ENCODE data around the gene KRTAP1-4. TPM values are rescaled to one million over a fixed set of nuclear protein-coding genes. Genes with fewer than 3 reads are reported as not detected.
"Not testable (repeated sequence)": the region's sequence is repeated elsewhere in the genome, so short reads cannot be mapped to it uniquely, and the experiment has no call there.

KRTAP1-4 gene
- total RNA-seq, 1 experiment from 2014 or later: not detected

- DNase-seq: no peak
- Histone ChIP-seq H3K9me3 (ENCODE audit: insufficient read depth, low read depth) (peaks cover 4% of the 10 kb centered on the region; the same call in 1 of the 2 replicates), H3K79me2 (ENCODE audit: low read depth) (no peaks in the 10 kb centered on the region), H3K27ac (0 out of 2 replicates have a peak overlapping the region, but pooled peaks have one; percentile 21), H3K4me3 (no peak overlapping the region), H3K4me1 (replicated peaks; ENCODE audit: insufficient read depth) (peaks cover 12% of the 10 kb centered on the region), H3K9me2 (ENCODE audit: insufficient read depth) (no peaks in the 10 kb centered on the region), H3K4me2 (peak overlapping the region; percentile 26), H4K20me1 (ENCODE audit: insufficient read depth) (no peaks in the 10 kb centered on the region), H3K36me3 (ENCODE audit: low read depth) (no peaks in the 10 kb centered on the region), H3K27me3 (ENCODE audit: insufficient read depth, low read depth) (no peaks in the 10 kb centered on the region), H3F3A (ENCODE audit: insufficient read depth, low read depth) (no peaks in the 10 kb centered on the region; the same call in 1 of the 2 replicates), H2AFZ (no peak overlapping the region)
- intact Hi-C loops (cut with micrococcal nuclease; ENCODE audit: unreplicated experiment): no loop called here
- BruUV-seq (replicated peaks): no TSS peak
- POLR2A ChIA-PET (ENCODE audit: unreplicated experiment): no interaction called here
- no peak for TF ChIP-seq EZH2 (IDR thresholded peaks at IDR 0.05; ENCODE audit: low read depth)
- TF ChIP-seq CTCF (conservative IDR thresholded peaks at IDR 0.05): no peak
- CTCF ChIA-PET: no interaction called here
These were observed 27.2 kb downstream of the KRTAP1-4 start for GRCh38 chr17:41002814-41003213.

- peaks cover 11% of the 10 kb centered on the region for H3K4me1 ChIP-seq (replicated peaks; ENCODE audit: insufficient read depth)
- CTCF ChIA-PET: no interaction called here
- H4K20me1 ChIP-seq (ENCODE audit: insufficient read depth): no peaks in the 10 kb centered on the region
- TF ChIP-seq CTCF (conservative IDR thresholded peaks at IDR 0.05): no peak
- no peak for TF ChIP-seq EZH2 (IDR thresholded peaks at IDR 0.05; ENCODE audit: low read depth)
- POLR2A ChIA-PET (ENCODE audit: unreplicated experiment): no interaction called here
- DNase-seq: no peak
- H3K9me2 ChIP-seq (ENCODE audit: insufficient read depth): no peaks in the 10 kb centered on the region
- no peak overlapping the region for H3K4me3 ChIP-seq
- no peak overlapping the region for H2AFZ ChIP-seq
- no peaks in the 10 kb centered on the region for H3K27me3 ChIP-seq (ENCODE audit: insufficient read depth, low read depth)
- peaks cover 4% of the 10 kb centered on the region; the same call in 1 of the 2 replicates for H3K9me3 ChIP-seq (ENCODE audit: insufficient read depth, low read depth)
- no peaks in the 10 kb centered on the region for H3K79me2 ChIP-seq (ENCODE audit: low read depth)
- no TSS peak for BruUV-seq (replicated peaks)
- no peaks in the 10 kb centered on the region for H3K36me3 ChIP-seq (ENCODE audit: low read depth)
- H3K4me2 ChIP-seq: no peak overlapping the region
- intact Hi-C loops (cut with micrococcal nuclease; ENCODE audit: unreplicated experiment): no loop called here
- no peaks in the 10 kb centered on the region; the same call in 1 of the 2 replicates for H3F3A ChIP-seq (ENCODE audit: insufficient read depth, low read depth)
- H3K27ac ChIP-seq: no peak overlapping the region
These were observed 28.2 kb downstream of the KRTAP1-4 start for GRCh38 chr17:41001795-41002194.

GRCh38 chr17:40999563-40999962, 30.4 kb downstream of the KRTAP1-4 start, which contains the start of gene KRTAP3-2:
Gene KRTAP3-2, minus strand, starts transcription at chr17:40999906. Its CDS starts 53 bp downstream, at chr17:40999853.
- H3K79me2 ChIP-seq (ENCODE audit: low read depth); H3K27me3 ChIP-seq (ENCODE audit: insufficient read depth, low read depth); H3K4me2 ChIP-seq; H3K9me3 ChIP-seq (ENCODE audit: insufficient read depth, low read depth); H4K20me1 ChIP-seq (ENCODE audit: insufficient read depth); H3K36me3 ChIP-seq (ENCODE audit: low read depth); CTCF ChIA-PET; H3F3A ChIP-seq (ENCODE audit: insufficient read depth, low read depth); intact Hi-C loops (cut with micrococcal nuclease; ENCODE audit: unreplicated experiment); DNase-seq; POLR2A ChIA-PET (ENCODE audit: unreplicated experiment); H3K9me2 ChIP-seq (ENCODE audit: insufficient read depth); BruUV-seq (replicated peaks); H3K27ac ChIP-seq; H3K4me3 ChIP-seq: not testable (repeated sequence)
- Histone ChIP-seq H2AFZ (0 out of 2 replicates have a peak within 1 kb of the TSS, but pooled peaks have one; percentile 1), H3K4me1 (replicated peaks; ENCODE audit: insufficient read depth) (peaks cover 11% of the 10 kb centered on the region)

- CTCF ChIA-PET: no interaction called here
- no peaks in the 10 kb centered on the region for H3K9me2 ChIP-seq (ENCODE audit: insufficient read depth)
- no peak overlapping the region for H3K4me2 ChIP-seq
- H3K36me3 ChIP-seq (ENCODE audit: low read depth): no peaks in the 10 kb centered on the region
- no peak overlapping the region for H3K27ac ChIP-seq
- BruUV-seq (replicated peaks): no TSS peak
- H3K79me2 ChIP-seq (ENCODE audit: low read depth): no peaks in the 10 kb centered on the region
- no peak overlapping the region for H3K4me3 ChIP-seq
- TF ChIP-seq EZH2 (IDR thresholded peaks at IDR 0.05; ENCODE audit: low read depth) (no peak), CTCF (conservative IDR thresholded peaks at IDR 0.05) (no peak)
- POLR2A ChIA-PET (ENCODE audit: unreplicated experiment): no interaction called here
- no peaks in the 10 kb centered on the region for H3K27me3 ChIP-seq (ENCODE audit: insufficient read depth, low read depth)
- H3K9me3 ChIP-seq (ENCODE audit: insufficient read depth, low read depth): 0 out of 2 replicates have a peak, but pooled peaks cover 4% of the 10 kb centered on the region
- peaks cover 1% of the 10 kb centered on the region for H3K4me1 ChIP-seq (replicated peaks; ENCODE audit: insufficient read depth)
- intact Hi-C loops (cut with micrococcal nuclease; ENCODE audit: unreplicated experiment): no loop called here
- H2AFZ ChIP-seq: 0 out of 2 replicates have a peak overlapping the region, but pooled peaks have one; percentile 0
- H3F3A ChIP-seq (ENCODE audit: insufficient read depth, low read depth): no peaks in the 10 kb centered on the region; the same call in 1 of the 2 replicates
- H4K20me1 ChIP-seq (ENCODE audit: insufficient read depth): no peaks in the 10 kb centered on the region
- no peak for DNase-seq
These were observed 32.6 kb downstream of the KRTAP1-4 start for GRCh38 chr17:40997361-40997760.
